ENCODE results near the gene TRIM27. TPM values are rescaled to one million over a fixed set of nuclear protein-coding genes. Genes with fewer than 3 reads are reported as not detected.
A peak's percentile ranks its signal among the peaks of the same experiment; 100 is the strongest.
"Not testable (repeated sequence)": the region's sequence is repeated elsewhere in the genome, so short reads cannot be mapped to it uniquely, and the experiment has no call there.

Gene TRIM27, protein sequence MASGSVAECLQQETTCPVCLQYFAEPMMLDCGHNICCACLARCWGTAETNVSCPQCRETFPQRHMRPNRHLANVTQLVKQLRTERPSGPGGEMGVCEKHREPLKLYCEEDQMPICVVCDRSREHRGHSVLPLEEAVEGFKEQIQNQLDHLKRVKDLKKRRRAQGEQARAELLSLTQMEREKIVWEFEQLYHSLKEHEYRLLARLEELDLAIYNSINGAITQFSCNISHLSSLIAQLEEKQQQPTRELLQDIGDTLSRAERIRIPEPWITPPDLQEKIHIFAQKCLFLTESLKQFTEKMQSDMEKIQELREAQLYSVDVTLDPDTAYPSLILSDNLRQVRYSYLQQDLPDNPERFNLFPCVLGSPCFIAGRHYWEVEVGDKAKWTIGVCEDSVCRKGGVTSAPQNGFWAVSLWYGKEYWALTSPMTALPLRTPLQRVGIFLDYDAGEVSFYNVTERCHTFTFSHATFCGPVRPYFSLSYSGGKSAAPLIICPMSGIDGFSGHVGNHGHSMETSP
- 47.6 and 48.7 TPM in 2 replicates for total RNA-seq (2022)
- Bru-seq, nascent RNA = percentile 85 among the genes with signal in this experiment
- percentile 90 among the genes with signal in this experiment for BruChase-seq, experiment 1, labeled RNA remaining after a 2-hour chase
- BruChase-seq, experiment 2, labeled RNA remaining after a 6-hour chase = percentile 79 among the genes with signal in this experiment
- long read RNA-seq, transcript TRIM27-202 (8 exons, 2,967 nt) = major isoform, 67 of 73 reads
- long read RNA-seq, partial matches to known transcripts = 1 of 73 reads
- long read RNA-seq, other reads (novel, unspliced or antisense) = 5 of 73 reads

DNA sequence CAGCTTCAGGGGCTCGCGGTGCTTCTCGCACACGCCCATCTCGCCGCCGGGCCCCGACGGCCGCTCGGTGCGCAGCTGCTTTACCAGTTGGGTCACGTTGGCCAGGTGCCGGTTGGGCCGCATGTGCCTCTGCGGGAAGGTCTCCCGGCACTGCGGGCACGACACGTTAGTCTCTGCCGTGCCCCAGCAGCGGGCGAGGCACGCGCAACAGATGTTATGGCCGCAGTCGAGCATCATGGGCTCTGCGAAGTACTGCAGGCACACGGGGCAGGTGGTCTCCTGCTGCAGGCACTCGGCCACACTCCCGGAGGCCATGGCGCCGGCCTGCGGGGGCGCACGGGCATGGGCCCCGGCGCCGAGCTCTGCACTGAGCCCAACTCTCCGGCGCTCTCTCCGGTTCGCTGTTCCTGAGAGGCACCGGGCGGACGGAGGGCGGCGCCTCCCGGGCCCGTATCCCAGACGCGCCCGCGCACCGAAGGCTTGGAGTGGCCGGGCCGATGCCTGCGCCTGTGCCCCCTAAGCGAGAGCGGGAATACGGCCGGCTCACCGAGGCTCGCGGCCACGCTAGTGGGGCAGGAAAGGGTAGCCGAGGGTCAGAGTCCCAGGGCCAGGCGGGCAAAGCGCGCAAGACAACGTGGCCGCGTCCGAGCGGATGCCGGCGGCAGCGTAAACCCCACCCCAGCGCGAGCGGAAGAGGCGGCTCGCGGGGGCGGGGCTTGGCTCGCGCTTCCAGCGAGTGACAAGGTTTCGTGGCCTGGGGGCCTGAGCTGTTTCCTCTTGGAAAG lies at the start of gene TRIM27:
TSS of gene TRIM27 (minus strand) at position 668 of the 785 bp plus-strand sequence. CDS start at position 315, 353 bp downstream.
- Mint-ChIP-seq H3K4me1 (ENCODE audit: low read depth, unreplicated experiment) (peaks cover 7% of the 10 kb centered on the region), H3K27ac (ENCODE audit: unreplicated experiment) (peak within 1 kb of the TSS; percentile 89), H3K27me3 (ENCODE audit: insufficient read depth, unreplicated experiment) (no peaks in the 10 kb centered on the region), H3K9me3 (ENCODE audit: unreplicated experiment) (no peaks in the 10 kb centered on the region), H3K4me3 (ENCODE audit: unreplicated experiment) (peak within 1 kb of the TSS; percentile 94), H3K36me3 (ENCODE audit: insufficient read depth, unreplicated experiment) (peaks cover 38% of the 10 kb centered on the region)
- intact Hi-C loops (cut with micrococcal nuclease; ENCODE audit: unreplicated experiment) = loop anchor here (2.0 to 5.0 kb wide), 3 partner anchors 17 to 94 kb away; no protein-coding TSS in a partner anchor
- Histone ChIP-seq H3K27me3 (replicated peaks; ENCODE audit: control insufficient read depth, insufficient read depth, low read length) (no peaks in the 10 kb centered on the region), H3K4me1 (peaks cover 6% of the 10 kb centered on the region; the same call in 1 of the 2 replicates), H3K4me3 (ENCODE audit: low read depth, low read length) (peak within 1 kb of the TSS; percentile 96), H3K36me3 (ENCODE audit: control insufficient read depth, insufficient read depth, low read length) (peaks cover 11% of the 10 kb centered on the region), H3K9me3 (no peaks in the 10 kb centered on the region)
- POLR2A ChIA-PET = interaction anchor here (1.0 to 3.4 kb wide), 9 partner anchors 17 to 93 kb away, joined by 4 to 38 read pairs (median 6); no protein-coding TSS in a partner anchor
- TF ChIP-seq, protein P1, sequence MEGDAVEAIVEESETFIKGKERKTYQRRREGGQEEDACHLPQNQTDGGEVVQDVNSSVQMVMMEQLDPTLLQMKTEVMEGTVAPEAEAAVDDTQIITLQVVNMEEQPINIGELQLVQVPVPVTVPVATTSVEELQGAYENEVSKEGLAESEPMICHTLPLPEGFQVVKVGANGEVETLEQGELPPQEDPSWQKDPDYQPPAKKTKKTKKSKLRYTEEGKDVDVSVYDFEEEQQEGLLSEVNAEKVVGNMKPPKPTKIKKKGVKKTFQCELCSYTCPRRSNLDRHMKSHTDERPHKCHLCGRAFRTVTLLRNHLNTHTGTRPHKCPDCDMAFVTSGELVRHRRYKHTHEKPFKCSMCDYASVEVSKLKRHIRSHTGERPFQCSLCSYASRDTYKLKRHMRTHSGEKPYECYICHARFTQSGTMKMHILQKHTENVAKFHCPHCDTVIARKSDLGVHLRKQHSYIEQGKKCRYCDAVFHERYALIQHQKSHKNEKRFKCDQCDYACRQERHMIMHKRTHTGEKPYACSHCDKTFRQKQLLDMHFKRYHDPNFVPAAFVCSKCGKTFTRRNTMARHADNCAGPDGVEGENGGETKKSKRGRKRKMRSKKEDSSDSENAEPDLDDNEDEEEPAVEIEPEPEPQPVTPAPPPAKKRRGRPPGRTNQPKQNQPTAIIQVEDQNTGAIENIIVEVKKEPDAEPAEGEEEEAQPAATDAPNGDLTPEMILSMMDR (IDR thresholded peaks at IDR 0.05; ENCODE audit: insufficient read depth in 1 of 2, low read depth in 1 of 2, low read length in 1 of 2, severe bottlenecking in 1 of 2, unreplicated experiment in 1 of 2) = peak in 1 of 2 experiments; percentile 9
- BruUV-seq (replicated peaks) = no TSS peak
- peak; percentile 89 to 92 for DNase-seq
- CTCF ChIA-PET = interaction anchor here (0.6 to 1.7 kb wide), 6 partner anchors 16 to 93 kb away, joined by 3 to 11 read pairs (median 7); no protein-coding TSS in a partner anchor

DNA sequence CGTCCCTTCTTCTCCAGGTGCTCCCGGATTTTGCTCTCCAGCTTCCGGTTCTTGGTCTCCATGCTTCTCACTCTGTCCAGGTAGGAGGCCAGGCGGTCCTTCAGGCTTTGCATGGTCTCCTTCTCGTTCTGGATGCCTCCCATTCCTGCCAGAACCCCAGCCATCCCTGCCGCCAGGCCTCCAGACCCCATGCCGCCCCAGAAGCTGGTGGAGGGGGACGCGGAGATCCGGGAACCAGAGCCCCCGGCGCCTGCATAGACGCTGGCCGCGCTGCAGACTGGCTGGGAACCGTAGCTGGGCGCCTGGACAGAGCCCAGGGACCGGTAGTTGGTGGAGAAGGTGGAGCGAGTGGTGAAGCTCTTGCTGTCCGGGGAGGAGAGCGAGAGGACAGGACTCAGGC lies 46.3 kb upstream of the TRIM27 start:
- H3K9me3 ChIP-seq; H3K4me3 ChIP-seq (ENCODE audit: low read depth, low read length); DNase-seq; H3K4me1 Mint-ChIP-seq (ENCODE audit: low read depth, unreplicated experiment); H3K36me3 ChIP-seq (ENCODE audit: control insufficient read depth, insufficient read depth, low read length); CTCF ChIA-PET; POLR2A ChIA-PET; intact Hi-C loops (cut with micrococcal nuclease; ENCODE audit: unreplicated experiment); H3K27me3 ChIP-seq (replicated peaks; ENCODE audit: control insufficient read depth, insufficient read depth, low read length); H3K27ac Mint-ChIP-seq (ENCODE audit: unreplicated experiment); H3K4me1 ChIP-seq; H3K4me3 Mint-ChIP-seq (ENCODE audit: unreplicated experiment); BruUV-seq (replicated peaks); H3K27me3 Mint-ChIP-seq (ENCODE audit: insufficient read depth, unreplicated experiment); H3K36me3 Mint-ChIP-seq (ENCODE audit: insufficient read depth, unreplicated experiment): not testable (repeated sequence)
- peaks cover 24% of the 10 kb centered on the region for H3K9me3 Mint-ChIP-seq (ENCODE audit: unreplicated experiment)

DNA sequence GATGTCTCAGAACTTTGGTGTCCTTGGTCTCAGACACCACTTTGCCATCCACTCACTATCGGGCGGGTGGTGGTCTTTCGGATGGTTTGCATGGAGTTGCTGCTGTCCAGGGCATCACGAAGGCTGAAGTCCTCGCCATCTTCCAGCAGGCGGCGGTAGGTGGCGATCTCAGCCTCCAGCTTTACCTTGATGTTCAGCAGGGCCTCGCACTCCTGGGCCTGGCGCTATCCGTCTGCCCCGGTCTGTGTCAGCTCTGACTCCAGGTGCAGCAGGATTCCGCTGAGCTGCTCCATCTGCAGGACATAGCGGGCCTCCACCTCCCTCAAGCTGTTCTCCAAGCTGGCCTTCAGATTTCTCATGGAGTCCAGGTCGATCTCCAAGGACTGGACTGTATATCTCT lies 45.3 kb upstream of the TRIM27 start:
- Histone ChIP-seq H3K27me3 (replicated peaks; ENCODE audit: control insufficient read depth, insufficient read depth, low read length) (no peaks in the 10 kb centered on the region), H3K36me3 (ENCODE audit: control insufficient read depth, insufficient read depth, low read length) (no peaks in the 10 kb centered on the region), H3K9me3 (peaks cover 4% of the 10 kb centered on the region; the same call in 1 of the 2 replicates), H3K4me1 (0 out of 2 replicates have a peak, but pooled peaks cover under 1% of the 10 kb centered on the region), H3K4me3 (ENCODE audit: low read depth, low read length) (no peak overlapping the region)
- Mint-ChIP-seq H3K27me3 (ENCODE audit: insufficient read depth, unreplicated experiment) (peaks cover 2% of the 10 kb centered on the region), H3K27ac (ENCODE audit: unreplicated experiment) (no peak overlapping the region), H3K4me3 (ENCODE audit: unreplicated experiment) (no peak overlapping the region), H3K36me3 (ENCODE audit: insufficient read depth, unreplicated experiment) (no peaks in the 10 kb centered on the region), H3K4me1 (ENCODE audit: low read depth, unreplicated experiment) (no peaks in the 10 kb centered on the region), H3K9me3 (ENCODE audit: unreplicated experiment) (peaks cover 27% of the 10 kb centered on the region)
- CTCF ChIA-PET = no interaction called here
- no TSS peak for BruUV-seq (replicated peaks)
- TF ChIP-seq, protein P1 (IDR thresholded peaks at IDR 0.05; ENCODE audit: insufficient read depth in 1 of 2, low read depth in 1 of 2, low read length in 1 of 2, severe bottlenecking in 1 of 2, unreplicated experiment in 1 of 2) = no peak
- POLR2A ChIA-PET = no interaction called here
- intact Hi-C loops (cut with micrococcal nuclease; ENCODE audit: unreplicated experiment) = no loop called here
- no peak for DNase-seq
